ENCODE measurements around the gene SALL2. TPM values are rescaled to one million over a fixed set of nuclear protein-coding genes. Genes with fewer than 3 reads are reported as not detected.
A peak's percentile ranks its signal among the peaks of the same experiment; 100 is the strongest.
"Not testable (repeated sequence)": the region's sequence is repeated elsewhere in the genome, so short reads cannot be mapped to it uniquely, and the experiment has no call there.

The SALL2 gene
- 15.0 and 15.3 TPM in 2 replicates for total RNA-seq (2014; rRNA removed; shearing (Covaris generic))

- peak; percentile 97 for DNase-seq (ENCODE audit: low spot score)
- in situ Hi-C loops (cut with HindIII; ENCODE audit: low sequenced_read_pairs), result no loop called here
Measured at GRCh38 chr14:21525962-21526671, at the start of gene SALL2. TSS of gene SALL2 (minus strand) at chr14:21526346. CDS start at chr14:21526127, 219 bp downstream.

- in situ Hi-C loops (cut with HindIII; ENCODE audit: low sequenced_read_pairs), result no loop called here
- DNase-seq (ENCODE audit: low spot score), result no peak
Measured at GRCh38 chr14:21575661-21576060, 49.5 kb upstream of the SALL2 start.

GRCh38 chr14:21572604-21573003, 46.5 kb upstream of the SALL2 start:
- no peak for DNase-seq (ENCODE audit: low spot score)
- in situ Hi-C loops (cut with HindIII; ENCODE audit: low sequenced_read_pairs), result no loop called here

GRCh38 chr14:21558703-21559170, 32.6 kb upstream of the SALL2 start:
- in situ Hi-C loops (cut with HindIII; ENCODE audit: low sequenced_read_pairs), result loop anchor here (10.0 kb wide), 1 partner anchor 154 kb away; no protein-coding TSS in a partner anchor
- DNase-seq (ENCODE audit: low spot score), result no peak

- in situ Hi-C loops (cut with HindIII; ENCODE audit: low sequenced_read_pairs), result loop anchor here (10.0 kb wide), 1 partner anchor 152 kb away; no protein-coding TSS in a partner anchor
Measured at GRCh38 chr14:21557084-21557901, 31.1 kb upstream of the SALL2 start.

GRCh38 chr14:21556378-21557083, 30.4 kb upstream of the SALL2 start:
- DNase-seq (ENCODE audit: low spot score), result no peak
- in situ Hi-C loops (cut with HindIII; ENCODE audit: low sequenced_read_pairs), result loop anchor here (10.0 kb wide), 1 partner anchor 152 kb away; no protein-coding TSS in a partner anchor

More at GRCh38 chr14:21557084-21557901, 31.1 kb upstream of the SALL2 start:
- DNase-seq (ENCODE audit: low spot score), result peak; percentile 96

GRCh38 chr14:21553266-21553665, 27.1 kb upstream of the SALL2 start:
- in situ Hi-C loops (cut with HindIII; ENCODE audit: low sequenced_read_pairs), result loop anchor here (10.0 kb wide), 1 partner anchor 148 kb away; no protein-coding TSS in a partner anchor
- DNase-seq (ENCODE audit: low spot score), result no peak

- DNase-seq (ENCODE audit: low spot score); in situ Hi-C loops (cut with HindIII; ENCODE audit: low sequenced_read_pairs): not testable (repeated sequence)
Measured at GRCh38 chr14:21544588-21544987, 18.4 kb upstream of the SALL2 start.

GRCh38 chr14:21543963-21544362, 17.8 kb upstream of the SALL2 start:
- in situ Hi-C loops (cut with HindIII; ENCODE audit: low sequenced_read_pairs), result no loop called here
- no peak for DNase-seq (ENCODE audit: low spot score)

- in situ Hi-C loops (cut with HindIII; ENCODE audit: low sequenced_read_pairs), result no loop called here
- no peak for DNase-seq (ENCODE audit: low spot score)
Measured at GRCh38 chr14:21543521-21543960, 17.4 kb upstream of the SALL2 start.

GRCh38 chr14:21541413-21542074, 15.4 kb upstream of the SALL2 start:
- in situ Hi-C loops (cut with HindIII; ENCODE audit: low sequenced_read_pairs), result no loop called here
- no peak for DNase-seq (ENCODE audit: low spot score)

GRCh38 chr14:21539189-21539940, 13.2 kb upstream of the SALL2 start:
- no peak for DNase-seq (ENCODE audit: low spot score)
- in situ Hi-C loops (cut with HindIII; ENCODE audit: low sequenced_read_pairs), result no loop called here

GRCh38 chr14:21537090-21537424, 10.9 kb upstream of the SALL2 start:
- DNase-seq (ENCODE audit: low spot score), result no peak
- in situ Hi-C loops (cut with HindIII; ENCODE audit: low sequenced_read_pairs), result no loop called here

- DNase-seq (ENCODE audit: low spot score), result peak; percentile 19
- in situ Hi-C loops (cut with HindIII; ENCODE audit: low sequenced_read_pairs), result no loop called here
Measured at GRCh38 chr14:21536418-21537089, 10.4 kb upstream of the SALL2 start.

GRCh38 chr14:21535545-21536417, 9.6 kb upstream of the SALL2 start:
- DNase-seq (ENCODE audit: low spot score), result no peak
- in situ Hi-C loops (cut with HindIII; ENCODE audit: low sequenced_read_pairs), result no loop called here

GRCh38 chr14:21534576-21534975, 8.4 kb upstream of the SALL2 start:
- no peak for DNase-seq (ENCODE audit: low spot score)
- in situ Hi-C loops (cut with HindIII; ENCODE audit: low sequenced_read_pairs), result no loop called here

- no peak for DNase-seq (ENCODE audit: low spot score)
- in situ Hi-C loops (cut with HindIII; ENCODE audit: low sequenced_read_pairs), result no loop called here
Measured at GRCh38 chr14:21533294-21533693, 7.1 kb upstream of the SALL2 start.
